ENCODE results near the gene TMBIM4. TPM values are rescaled to one million over a fixed set of nuclear protein-coding genes. Genes with fewer than 3 reads are reported as not detected.

TMBIM4 gene
- total and polyA plus RNA-seq, 2 donors (not counting 3 experiments of a cell fraction or from before 2014, with no cell fraction given): 74.1 to 370 TPM

- H3K4me3 ChIP-seq (replicated peaks in 1 of 3; ENCODE audit: insufficient read depth in 1 of 3, low read depth in 1 of 3, low read length in 3 of 3): no peak overlapping the region
- H3K27ac ChIP-seq (ENCODE audit: insufficient read depth, low read depth, low read length): no peak overlapping the region
- intact Hi-C loops (cut with micrococcal nuclease) (loop anchor here (2.0 to 5.0 kb wide), 4 partner anchors 49 to 261 kb away; partner anchors contain the start of gene HMGA2), dilution Hi-C loops (cut with MboI; ENCODE audit: extremely low pct_ligation_motif_present, low sequenced_read_pairs) (no loop called here)
- DNase-seq (ENCODE audit: low read depth, low spot score) (no peak), FAIRE-seq (no peak)
- no peaks in the 10 kb centered on the region for H3K9me3 ChIP-seq (replicated peaks; ENCODE audit: control insufficient read depth, insufficient read depth, low read length)
- H3K4me2 ChIP-seq (ENCODE audit: insufficient read depth, low read length): no peak overlapping the region
- no TSS peak for BruUV-seq (replicated peaks)
- no peaks in the 10 kb centered on the region for H3K36me3 ChIP-seq (ENCODE audit: control insufficient read depth in 2 of 2, extremely low read depth in 1 of 2, insufficient read depth in 2 of 2, low read length in 2 of 2)
- H2AFZ ChIP-seq (ENCODE audit: low read depth, low read length): no peak overlapping the region
- H3K9ac ChIP-seq (replicated peaks; ENCODE audit: extremely low read depth, insufficient read depth, low read length): no peak overlapping the region
- H3K27me3 ChIP-seq (ENCODE audit: control insufficient read depth in 2 of 2, insufficient read depth in 2 of 2, low read length in 2 of 2): no peaks in the 10 kb centered on the region
- POLR2A ChIA-PET: no interaction called here
- H3K79me2 ChIP-seq (ENCODE audit: control insufficient read depth, insufficient read depth, low read length): no peaks in the 10 kb centered on the region
- no peaks in the 10 kb centered on the region for H3K9me1 ChIP-seq (replicated peaks; ENCODE audit: control insufficient read depth, extremely low read depth, insufficient read depth, low read length)
- CTCF ChIA-PET: interaction anchor here (1.3 to 3.6 kb wide), 9 partner anchors 22 to 780 kb away, joined by 3 to 23 read pairs (median 10); no protein-coding TSS in a partner anchor
- peaks cover 2% of the 10 kb centered on the region for H3K4me1 ChIP-seq (ENCODE audit: control insufficient read depth, extremely low read depth, insufficient read depth, low read length)
- TF ChIP-seq JUN (IDR thresholded peaks at IDR 0.05; ENCODE audit: borderline replicate concordance, insufficient read depth, insufficient read length, low read depth) (no peak), CTCF (IDR thresholded peaks at IDR 0.05; ENCODE audit: extremely low read depth in 1 of 2, insufficient read depth in 1 of 2, low read depth in 1 of 2, low read length in 2 of 2) (no peak), POLR2AphosphoS5 (IDR thresholded peaks at IDR 0.05; ENCODE audit: insufficient read depth, low read depth, low read length) (no peak), GATA2 (IDR thresholded peaks at IDR 0.05; ENCODE audit: insufficient read depth, insufficient read length, low read depth, low read length) (no peak), POLR2A (IDR thresholded peaks at IDR 0.05; ENCODE audit: low read depth, low read length) (no peak), MAX (IDR thresholded peaks at IDR 0.05; ENCODE audit: insufficient read depth, insufficient read length) (no peak), EZH2 (IDR thresholded peaks at IDR 0.05; ENCODE audit: borderline replicate concordance, low read depth, low read length, severe bottlenecking) (no peak), MYC (IDR thresholded peaks at IDR 0.05; ENCODE audit: low read depth, low read length) (no peak), FOS (IDR thresholded peaks at IDR 0.05; ENCODE audit: borderline replicate concordance, insufficient read depth, low read length) (no peak)
- no peaks in the 10 kb centered on the region for H4K20me1 ChIP-seq (replicated peaks; ENCODE audit: control insufficient read depth, extremely low read depth, insufficient read depth, low read length)
Observed at GRCh38 chr12:66085998-66086397, 83.8 kb downstream of the TMBIM4 start.

Other genes with a start within 250 kb of the TMBIM4 start
- 34.0 and 35.6 TPM in 2 replicates for gene LLPH, start 39.2 kb downstream of the TMBIM4 start, total RNA-seq
- 3.4 and 4.0 TPM in 2 replicates for gene LLPH, start 39.2 kb downstream of the TMBIM4 start, polyA plus RNA-seq
- gene IRAK3, start 19.2 kb upstream of the TMBIM4 start, total RNA-seq: 7.4 and 8.5 TPM in 2 replicates
- 2.0 and 2.3 TPM in 2 replicates for gene IRAK3, start 19.2 kb upstream of the TMBIM4 start, polyA plus RNA-seq
- 3.4 and 4.0 TPM in 2 replicates for gene HELB, start 132.5 kb upstream of the TMBIM4 start, total RNA-seq
- gene HELB, start 132.5 kb upstream of the TMBIM4 start, polyA plus RNA-seq: 0.48 and 0.75 TPM in 2 replicates